HG02610 (cell line): ENCODE data around the gene TRAPPC13.
A peak's percentile ranks its signal among the peaks of the same experiment; 100 is the strongest.
"Not testable (repeated sequence)": the region's sequence is repeated elsewhere in the genome, so short reads cannot be mapped to it uniquely, and the experiment has no call there.

ENCODE experiments used
- ATAC-seq: cut with Tn5 transposase; IDR thresholded peaks from one replicate; pipeline ENCODE4 v1.9.1; 2021; ENCODE audit warnings: mild to moderate bottlenecking, moderate library complexity; ENCODE audit not compliant: unreplicated experiment

The TRAPPC13 gene

DNA sequence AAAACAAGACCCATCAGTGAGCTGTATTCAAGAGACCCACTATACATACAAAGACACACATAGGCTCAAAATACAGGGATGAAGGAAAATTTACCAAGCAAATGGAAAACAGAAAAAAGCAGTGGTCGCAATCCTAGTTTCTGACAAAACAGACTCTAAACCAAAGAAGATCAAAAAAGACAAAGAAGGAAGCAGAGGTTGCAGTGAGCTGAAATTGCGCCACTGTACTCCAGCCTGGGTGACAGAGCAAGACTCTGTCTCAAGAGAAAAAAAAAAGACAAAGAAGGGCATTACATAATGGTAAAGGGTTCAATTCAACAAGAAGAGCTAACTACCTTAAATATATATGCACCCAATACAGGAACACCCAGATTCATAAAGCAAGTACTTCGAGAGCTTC lies 51.2 kb downstream of the TRAPPC13 start:
- not testable (repeated sequence) for ATAC-seq

DNA sequence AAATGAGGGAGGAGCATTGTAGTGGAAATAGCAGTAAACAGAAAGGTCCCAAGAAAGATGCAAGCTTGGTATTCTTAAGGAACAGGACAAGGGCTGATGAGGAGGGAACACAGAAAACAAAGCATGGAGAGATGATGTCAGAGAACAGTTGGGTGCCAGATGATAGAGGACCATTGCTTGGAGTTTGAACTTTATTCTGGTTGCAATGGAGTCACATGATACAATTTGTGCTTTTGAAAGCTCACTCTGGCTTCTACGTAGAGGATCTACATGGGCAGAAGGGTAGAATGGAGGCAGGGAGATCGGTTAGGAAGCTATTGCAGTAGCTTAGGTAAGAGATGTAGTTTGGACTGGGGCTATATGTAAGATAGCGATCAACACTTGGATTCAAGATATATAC lies 57.3 kb downstream of the TRAPPC13 start:
- no peak for ATAC-seq

DNA sequence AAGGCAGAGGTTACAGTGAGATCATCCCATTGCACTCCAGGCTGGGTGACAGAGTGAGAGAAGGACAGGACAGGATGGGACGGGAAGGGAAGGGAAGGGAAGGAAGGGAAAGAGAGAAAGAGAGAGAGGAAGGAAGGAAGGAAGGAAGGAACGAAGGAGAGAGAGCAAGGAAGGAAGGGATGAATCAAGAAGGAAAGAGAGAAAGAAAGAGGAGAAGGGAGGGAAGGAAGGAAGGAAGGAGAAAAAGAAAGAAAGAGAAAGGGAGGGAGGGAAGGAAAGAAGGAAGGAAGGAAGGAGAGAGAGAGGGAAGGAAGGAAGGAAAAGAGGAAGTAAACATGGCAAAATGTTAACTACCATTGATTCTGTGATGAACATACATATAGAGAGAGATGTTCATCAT lies 68.3 kb downstream of the TRAPPC13 start:
- ATAC-seq = no peak

DNA sequence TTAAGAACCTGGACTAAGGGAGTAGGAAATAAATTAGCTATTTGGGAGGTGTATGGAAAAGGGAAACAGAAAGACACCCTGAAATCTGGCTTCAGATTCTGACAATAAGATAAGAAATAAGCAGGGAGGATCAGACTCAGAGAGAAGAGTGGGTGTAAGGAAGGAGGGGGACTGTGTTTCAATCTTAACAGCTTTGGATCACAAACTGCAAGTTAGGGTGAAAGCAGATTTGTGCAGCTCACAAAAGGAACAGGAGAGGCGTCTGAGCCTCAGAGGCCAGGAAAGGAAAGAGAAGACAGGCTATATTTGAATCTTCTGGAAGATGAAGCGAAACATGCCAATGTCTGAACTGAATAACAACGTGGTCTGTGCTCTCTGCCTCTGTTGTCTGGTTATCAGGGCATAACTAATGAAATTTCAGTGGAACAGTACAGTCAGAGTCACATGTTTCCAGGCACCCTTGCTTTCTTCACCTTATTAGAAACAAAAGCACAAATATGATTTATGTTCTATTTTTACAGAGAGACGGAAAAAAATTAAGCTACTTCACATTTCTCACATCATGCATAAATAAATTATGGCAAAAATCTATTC lies 70.4 kb downstream of the TRAPPC13 start:
- ATAC-seq = peak; percentile 67

DNA sequence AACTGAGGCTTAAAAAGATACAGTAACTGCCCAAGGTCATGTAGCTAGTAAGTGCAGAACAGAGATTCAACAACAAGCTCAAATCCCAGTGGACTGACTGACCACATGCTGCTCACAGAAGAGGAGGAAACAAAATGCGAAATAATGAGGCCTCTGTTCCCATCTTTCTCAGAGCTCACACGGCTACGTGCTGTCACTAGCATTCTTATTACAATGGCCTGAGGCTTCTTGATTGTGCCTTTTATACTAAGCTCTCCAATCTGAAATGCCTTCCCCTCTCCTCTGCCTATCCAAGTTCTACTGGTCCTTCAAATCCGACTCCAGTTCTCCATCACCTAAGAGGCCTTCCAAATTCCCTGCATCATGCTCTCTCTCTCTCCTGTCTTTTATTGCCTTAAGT lies 71.1 kb downstream of the TRAPPC13 start:
- ATAC-seq = no peak

DNA sequence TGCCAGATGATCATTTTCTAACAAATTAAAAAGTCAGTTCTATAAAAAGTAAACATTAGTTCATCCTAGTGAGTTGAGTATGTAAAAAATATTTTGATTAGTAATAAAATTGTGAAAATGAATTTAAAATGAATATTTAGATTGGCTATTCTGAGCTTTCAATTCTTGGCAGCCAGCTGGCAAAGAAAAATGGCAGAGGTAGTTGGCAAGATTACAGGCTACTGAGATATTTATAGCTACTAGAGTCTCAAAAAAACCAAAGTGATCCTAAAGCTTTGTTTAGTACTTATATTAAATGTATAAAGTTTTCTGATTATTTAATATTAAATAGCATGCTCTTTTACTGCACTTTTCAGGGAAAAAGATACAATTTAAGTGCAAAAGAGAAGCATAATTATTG lies 72.1 kb downstream of the TRAPPC13 start:
- ATAC-seq = no peak

DNA sequence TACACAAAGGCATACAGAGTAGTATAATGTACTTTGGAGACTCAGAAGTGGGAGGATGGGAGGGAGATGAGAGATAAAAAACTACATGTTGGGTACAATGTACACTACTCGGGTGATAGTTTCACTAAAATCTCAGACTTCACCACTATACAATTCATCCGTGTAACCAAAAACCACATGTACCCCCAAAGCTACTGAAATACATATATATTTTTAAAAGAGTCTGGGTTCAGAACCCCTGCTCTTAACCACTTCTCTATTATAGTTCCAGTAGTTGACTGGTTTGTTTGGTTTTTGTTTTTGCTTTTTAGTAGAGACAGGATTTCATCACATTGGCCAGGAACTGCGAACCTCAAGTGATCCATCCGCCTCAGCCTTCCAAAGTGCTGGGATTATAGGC lies 74.5 kb downstream of the TRAPPC13 start:
- ATAC-seq = peak; percentile 41

DNA sequence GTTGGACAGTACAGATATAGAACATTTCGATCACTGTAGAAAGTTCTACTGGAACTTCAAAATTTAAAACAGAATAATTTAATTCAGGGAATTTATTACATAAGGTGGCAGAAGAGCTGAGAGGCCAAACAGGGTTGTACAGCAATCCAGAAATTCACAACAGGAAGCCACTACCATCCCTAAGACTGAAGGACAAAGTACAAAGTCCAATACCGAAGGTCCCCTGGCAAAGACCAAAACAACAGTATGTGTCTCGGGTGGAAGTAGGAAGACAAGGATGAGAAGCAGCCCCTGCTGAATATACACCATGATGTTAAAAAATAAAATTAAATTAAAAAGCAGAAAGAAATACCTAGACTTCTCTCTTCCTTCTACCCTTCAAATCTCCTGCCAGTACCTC lies 77.2 kb downstream of the TRAPPC13 start:
- ATAC-seq = no peak

DNA sequence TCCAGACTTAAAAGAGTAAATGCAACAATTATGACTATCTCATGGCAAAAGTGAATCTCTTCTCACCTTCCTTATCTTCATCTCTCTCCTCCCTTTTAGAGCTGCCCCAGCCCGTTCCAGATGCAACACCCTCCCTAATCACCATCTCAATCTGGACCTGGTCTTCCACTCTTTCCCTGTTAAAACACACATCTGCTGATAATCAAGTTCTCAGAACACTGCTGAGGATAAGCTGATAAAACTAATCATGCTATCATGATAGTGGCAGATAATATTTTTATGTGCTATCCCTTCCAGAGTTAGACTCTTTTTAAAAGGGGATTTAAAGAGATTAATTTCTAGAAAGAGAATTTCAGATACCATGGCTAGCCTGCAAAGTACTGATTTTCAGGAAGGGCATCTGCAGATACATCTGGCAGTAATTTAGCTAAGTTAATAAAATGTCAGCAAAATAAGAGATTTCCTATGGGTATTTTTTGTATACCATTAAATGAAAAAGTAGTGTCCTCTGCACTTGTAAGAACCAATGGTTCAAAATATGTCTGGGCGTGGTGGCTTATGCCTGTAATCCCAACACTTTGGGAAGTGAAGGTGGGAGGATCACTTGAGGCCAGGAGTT lies 79.9 kb downstream of the TRAPPC13 start:
- ATAC-seq = no peak

DNA sequence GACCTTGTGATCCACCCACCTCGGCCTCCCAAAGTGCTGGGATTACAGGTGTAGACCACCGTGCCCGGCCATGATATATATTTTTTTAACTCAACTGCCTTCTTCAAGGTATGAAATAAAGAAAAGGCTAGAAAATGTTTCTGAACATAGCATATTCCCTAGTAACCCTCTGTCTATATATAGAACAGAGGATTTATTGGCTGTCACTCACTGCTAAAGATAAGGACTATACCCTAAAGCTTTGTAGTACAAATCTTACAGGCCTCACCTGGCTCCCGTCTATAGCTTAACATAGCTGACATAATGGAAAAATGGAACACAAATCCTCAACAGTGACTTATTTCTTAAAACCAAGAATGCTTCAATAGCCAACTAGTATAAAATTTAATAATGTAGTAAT lies 82.8 kb downstream of the TRAPPC13 start:
- ATAC-seq = no peak

DNA sequence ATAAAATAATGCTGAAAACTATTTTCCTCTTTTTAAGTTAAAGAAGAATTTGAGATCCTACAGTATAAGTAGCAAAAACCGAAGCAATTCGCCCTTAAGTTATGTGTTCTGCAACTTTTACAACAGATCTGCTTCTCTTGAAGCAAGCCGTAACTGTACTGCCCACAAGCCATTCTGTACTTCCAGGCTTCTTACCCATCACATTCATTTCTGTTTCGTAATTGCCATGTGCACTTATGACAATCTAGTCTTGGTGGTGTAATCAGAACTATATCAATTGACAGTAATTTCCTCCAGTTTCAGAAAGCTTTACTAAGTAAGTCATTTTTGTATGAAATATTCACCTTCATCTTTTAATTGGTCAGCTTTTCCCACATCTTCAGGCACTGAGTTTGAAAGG lies 83.3 kb downstream of the TRAPPC13 start:
- no peak for ATAC-seq
